CD4-positive, CD25-positive, alpha-beta regulatory T cell (primary cell): ENCODE measurements around the gene CLEC4F. TPM values are rescaled to one million over a fixed set of nuclear protein-coding genes. Genes with fewer than 3 reads are reported as not detected.
"Not testable (repeated sequence)": the region's sequence is repeated elsewhere in the genome, so short reads cannot be mapped to it uniquely, and the experiment has no call there.

Source experiments
- ATAC-seq, 2 donors: fragments of 150-1000 bp; cut with Tn5 transposase; one replicate each; pipeline ENCODE4 v1.10.0; 2021; ENCODE audit warnings: low read depth in 2 of 2, moderate number of reproducible peaks in 2 of 2, moderate library complexity in 1 of 2
- DNase-seq, 3 donors: peaks; one replicate each; pipeline versions ENCODE4 v3.0.0 to v3.0.0-alpha.2; 2012 to 2022; ENCODE audit warnings: mixed read lengths in 1 of 3
- H3K27ac ChIP-seq: one replicate; pipeline ENCODE4 v1.7.0; 2013; ENCODE audit warnings: mild to moderate bottlenecking, low read length; ENCODE audit not compliant: insufficient read depth, poor library complexity, severe bottlenecking
- H3K27me3 ChIP-seq: one replicate; pipeline ENCODE4 v1.7.0; 2013; ENCODE audit warnings: low read length; ENCODE audit not compliant: control insufficient read depth, insufficient read depth
- H3K36me3 ChIP-seq: one replicate; pipeline ENCODE4 v1.7.0; 2013; ENCODE audit warnings: mild to moderate bottlenecking, low read length, moderate library complexity; ENCODE audit not compliant: control insufficient read depth, insufficient read depth
- H3K4me1 ChIP-seq: 2 replicates; pipeline ENCODE4 v1.7.0; 2013; ENCODE audit warnings: mild to moderate bottlenecking, low read length; ENCODE audit not compliant: insufficient read depth, control insufficient read depth, poor library complexity, severe bottlenecking
- H3K4me3 ChIP-seq: one replicate; pipeline ENCODE4 v1.7.0; 2013; ENCODE audit warnings: low read depth, mild to moderate bottlenecking, low read length, moderate library complexity
- H3K9me3 ChIP-seq, 2 experiments: 1 replicate in 1 of 2; 2 replicates in 1 of 2; pipeline ENCODE4 v1.7.0; 2013; ENCODE audit warnings: low read length in 2 of 2, mild to moderate bottlenecking in 1 of 2, moderate library complexity in 1 of 2; ENCODE audit not compliant: control insufficient read depth in 2 of 2
- H3K27ac Mint-ChIP-seq, 3 donors: one replicate each; pipeline ENCODE4 v1.8.0; 2020 to 2022; ENCODE audit warnings: mild to moderate bottlenecking in 3 of 3, mixed read lengths in 3 of 3, moderate library complexity in 2 of 3
- H3K27me3 Mint-ChIP-seq: one replicate; pipeline ENCODE4 v1.8.0; 2022; ENCODE audit warnings: mild to moderate bottlenecking, mixed read lengths
- H3K36me3 Mint-ChIP-seq: one replicate; pipeline ENCODE4 v1.8.0; 2020; ENCODE audit warnings: mixed read lengths
- H3K4me1 Mint-ChIP-seq, 4 donors: one replicate each; pipeline ENCODE4 v1.8.0; 2020 to 2022; ENCODE audit warnings: mixed read lengths in 4 of 4, mild to moderate bottlenecking in 1 of 4
- H3K4me3 Mint-ChIP-seq, 4 donors: one replicate each; pipeline ENCODE4 v1.8.0; 2020 to 2022; ENCODE audit warnings: mild to moderate bottlenecking in 4 of 4, mixed read lengths in 4 of 4, moderate library complexity in 3 of 4
- H3K9me3 Mint-ChIP-seq, 7 donors: one replicate each; pipeline ENCODE4 v1.8.0; 2020 to 2022; ENCODE audit warnings: mixed read lengths in 7 of 7, mild to moderate bottlenecking in 3 of 7, moderate library complexity in 2 of 7
- polyA plus RNA-seq, 4 donors: library from polyadenylated mRNA; unstranded; fragments of 300-500 nt; fragmentation: Illumina TruSeq; gene quantifications; one replicate each; pipeline ENCODE4 v1.2.3, GENCODE V29; 2021
- total RNA-seq: library from RNA; stranded (reverse); gene quantifications from one replicate; pipeline ENCODE4 v1.2.3, GENCODE V29; 2022

Gene CLEC4F
- total and polyA plus RNA-seq, 5 donors from 2014 or later, result not detected

- no peak for DNase-seq
- Mint-ChIP-seq H3K36me3 (no peaks in the 10 kb centered on the region), H3K27ac (no peak overlapping the region), H3K4me1 (no peaks in the 10 kb centered on the region), H3K27me3 (peaks cover 10% of the 10 kb centered on the region), H3K9me3 (peaks cover 0 to 2% (median 0%) of the 10 kb centered on the region in 7 donors), H3K4me3 (no peak overlapping the region)
- Histone ChIP-seq H3K27me3 (no peaks in the 10 kb centered on the region), H3K36me3 (no peaks in the 10 kb centered on the region), H3K4me1 (no peaks in the 10 kb centered on the region), H3K4me3 (no peak overlapping the region), H3K9me3 (no peaks in the 10 kb centered on the region), H3K27ac (no peak overlapping the region)
- no peak for ATAC-seq
Observed at GRCh38 chr2:70807102-70807827, 13.1 kb downstream of the CLEC4F start.

- no peak overlapping the region for H3K27ac ChIP-seq
- no peak overlapping the region for H3K4me3 Mint-ChIP-seq
- no peaks in the 10 kb centered on the region for H3K4me1 ChIP-seq
- DNase-seq (no peak), ATAC-seq (no peak)
- no peaks in the 10 kb centered on the region for H3K36me3 Mint-ChIP-seq
- no peaks in the 10 kb centered on the region for H3K9me3 ChIP-seq
- H3K9me3 Mint-ChIP-seq, result peaks cover 0 to 2% (median 0%) of the 10 kb centered on the region in 7 donors
- H3K27me3 ChIP-seq, result no peaks in the 10 kb centered on the region
- no peak overlapping the region for H3K4me3 ChIP-seq
- H3K27me3 Mint-ChIP-seq, result peaks cover 10% of the 10 kb centered on the region
- H3K27ac Mint-ChIP-seq, result no peak overlapping the region
- H3K36me3 ChIP-seq, result no peaks in the 10 kb centered on the region
- no peaks in the 10 kb centered on the region for H3K4me1 Mint-ChIP-seq
Observed at GRCh38 chr2:70806620-70807019, 13.8 kb downstream of the CLEC4F start.

GRCh38 chr2:70806013-70806412 is 14.4 kb downstream of the CLEC4F start:
- no peak overlapping the region for H3K27ac Mint-ChIP-seq
- no peaks in the 10 kb centered on the region for H3K4me1 ChIP-seq
- peaks cover 10% of the 10 kb centered on the region for H3K27me3 Mint-ChIP-seq
- peaks cover 0 to 2% (median 0%) of the 10 kb centered on the region in 7 donors for H3K9me3 Mint-ChIP-seq
- H3K4me1 Mint-ChIP-seq, result no peaks in the 10 kb centered on the region
- ATAC-seq, result no peak
- H3K36me3 ChIP-seq, result no peaks in the 10 kb centered on the region
- DNase-seq, result no peak
- H3K4me3 ChIP-seq, result no peak overlapping the region
- H3K27ac ChIP-seq, result no peak overlapping the region
- no peak overlapping the region for H3K4me3 Mint-ChIP-seq
- H3K36me3 Mint-ChIP-seq, result no peaks in the 10 kb centered on the region
- no peaks in the 10 kb centered on the region for H3K9me3 ChIP-seq
- H3K27me3 ChIP-seq, result no peaks in the 10 kb centered on the region

- Histone ChIP-seq H3K4me3 (no peak overlapping the region), H3K27me3 (no peaks in the 10 kb centered on the region), H3K4me1 (no peaks in the 10 kb centered on the region), H3K9me3 (no peaks in the 10 kb centered on the region), H3K27ac (no peak overlapping the region), H3K36me3 (no peaks in the 10 kb centered on the region)
- H3K27ac Mint-ChIP-seq, result no peak overlapping the region
- no peak overlapping the region for H3K4me3 Mint-ChIP-seq
- H3K27me3 Mint-ChIP-seq, result peaks cover 19% of the 10 kb centered on the region
- H3K36me3 Mint-ChIP-seq, result no peaks in the 10 kb centered on the region
- DNase-seq (no peak), ATAC-seq (no peak)
- no peaks in the 10 kb centered on the region for H3K4me1 Mint-ChIP-seq
- peaks cover 0 to 4% (median 0%) of the 10 kb centered on the region in 7 donors for H3K9me3 Mint-ChIP-seq
Observed at GRCh38 chr2:70801607-70802263, 18.7 kb downstream of the CLEC4F start.

GRCh38 chr2:70799706-70800105 is 20.7 kb downstream of the CLEC4F start:
- H3K27me3 Mint-ChIP-seq, result peaks cover 23% of the 10 kb centered on the region
- no peak for DNase-seq
- no peak overlapping the region for H3K4me3 ChIP-seq

GRCh38 chr2:70797996-70798395 is 22.4 kb downstream of the CLEC4F start:
- DNase-seq, H3K27ac ChIP-seq, H3K4me1 Mint-ChIP-seq, ATAC-seq, H3K4me1 ChIP-seq, H3K36me3 ChIP-seq, H3K9me3 Mint-ChIP-seq, H3K4me3 ChIP-seq, H3K4me3 Mint-ChIP-seq, H3K36me3 Mint-ChIP-seq, H3K27ac Mint-ChIP-seq, H3K9me3 ChIP-seq: not testable (repeated sequence)
- H3K27me3 Mint-ChIP-seq, result peaks cover 29% of the 10 kb centered on the region
- peaks cover 11% of the 10 kb centered on the region for H3K27me3 ChIP-seq

More at GRCh38 chr2:70799706-70800105, 20.7 kb downstream of the CLEC4F start:
- Mint-ChIP-seq H3K4me1 (no peaks in the 10 kb centered on the region), H3K36me3 (no peaks in the 10 kb centered on the region), H3K4me3 (no peak overlapping the region), H3K27ac (no peak overlapping the region), H3K9me3 (peaks cover 0 to 4% (median 0%) of the 10 kb centered on the region in 7 donors)
- no peak overlapping the region for H3K27ac ChIP-seq
- peaks cover 2% of the 10 kb centered on the region for H3K27me3 ChIP-seq
- no peaks in the 10 kb centered on the region for H3K4me1 ChIP-seq
- no peak for ATAC-seq
- no peaks in the 10 kb centered on the region for H3K36me3 ChIP-seq
- no peaks in the 10 kb centered on the region for H3K9me3 ChIP-seq

GRCh38 chr2:70797506-70797905 is 22.9 kb downstream of the CLEC4F start:
- ATAC-seq (no peak), DNase-seq (no peak)
- H3K4me3 ChIP-seq, result no peak overlapping the region
- H3K27me3 Mint-ChIP-seq, result peaks cover 33% of the 10 kb centered on the region
- H3K36me3 ChIP-seq, result no peaks in the 10 kb centered on the region
- no peaks in the 10 kb centered on the region for H3K4me1 ChIP-seq
- H3K27me3 ChIP-seq, result peaks cover 11% of the 10 kb centered on the region
- no peaks in the 10 kb centered on the region for H3K9me3 ChIP-seq
- no peaks in the 10 kb centered on the region for H3K4me1 Mint-ChIP-seq
- H3K36me3 Mint-ChIP-seq, result no peaks in the 10 kb centered on the region
- H3K27ac Mint-ChIP-seq, result no peak overlapping the region
- H3K4me3 Mint-ChIP-seq, result no peak overlapping the region
- no peak overlapping the region for H3K27ac ChIP-seq
- peaks cover 0 to 4% (median 0%) of the 10 kb centered on the region in 7 donors for H3K9me3 Mint-ChIP-seq

GRCh38 chr2:70796262-70796661 is 24.1 kb downstream of the CLEC4F start:
- no peak for DNase-seq
- Mint-ChIP-seq H3K4me1 (peaks cover 0 to 5% (median 0%) of the 10 kb centered on the region in 4 donors), H3K36me3 (no peaks in the 10 kb centered on the region), H3K27ac (no peak overlapping the region), H3K27me3 (peaks cover 41% of the 10 kb centered on the region), H3K9me3 (peaks cover 0 to 4% (median 0%) of the 10 kb centered on the region in 7 donors), H3K4me3 (no peak overlapping the region)
- Histone ChIP-seq H3K4me3 (no peak overlapping the region), H3K36me3 (no peaks in the 10 kb centered on the region), H3K4me1 (no peaks in the 10 kb centered on the region), H3K27me3 (peaks cover 18% of the 10 kb centered on the region), H3K27ac (no peak overlapping the region), H3K9me3 (no peaks in the 10 kb centered on the region)
- no peak for ATAC-seq
